CD4-positive, alpha-beta T cell treated with Interleukin-10 for 1 hour (primary cell): ENCODE data around the gene CDH4.

ENCODE experiments used
- DNase-seq: peaks from one replicate; pipeline ENCODE4 v3.0.0-alpha.2; 2020

The CDH4 gene

GRCh38 chr20:61571916-61572711, 320.1 kb downstream of the CDH4 start:
- no peak for DNase-seq

- DNase-seq, result no peak
These were observed 320.7 kb downstream of the CDH4 start for GRCh38 chr20:61572789-61573188.

- no peak for DNase-seq
These were observed 321.6 kb downstream of the CDH4 start for GRCh38 chr20:61573415-61574305.

GRCh38 chr20:61575151-61575937, 323.3 kb downstream of the CDH4 start:
- DNase-seq, result no peak

GRCh38 chr20:61576372-61576771, 324.3 kb downstream of the CDH4 start:
- no peak for DNase-seq

GRCh38 chr20:61577065-61577464, 325.0 kb downstream of the CDH4 start:
- DNase-seq, result no peak

- no peak for DNase-seq
These were observed 327.8 kb downstream of the CDH4 start for GRCh38 chr20:61579908-61580307.

- DNase-seq, result no peak
These were observed 329.1 kb downstream of the CDH4 start for GRCh38 chr20:61580958-61581824.

- no peak for DNase-seq
These were observed 329.7 kb downstream of the CDH4 start for GRCh38 chr20:61581825-61582188.

GRCh38 chr20:61582196-61582923, 330.3 kb downstream of the CDH4 start:
- no peak for DNase-seq

GRCh38 chr20:61583356-61583755, 331.3 kb downstream of the CDH4 start:
- DNase-seq, result no peak

- no peak for DNase-seq
These were observed 332.8 kb downstream of the CDH4 start for GRCh38 chr20:61584851-61585250.

- no peak for DNase-seq
These were observed 333.7 kb downstream of the CDH4 start for GRCh38 chr20:61585764-61586163.

- no peak for DNase-seq
These were observed 335.0 kb downstream of the CDH4 start for GRCh38 chr20:61587036-61587435.

GRCh38 chr20:61587681-61588289, 335.7 kb downstream of the CDH4 start:
- DNase-seq, result no peak

GRCh38 chr20:61588411-61589385, 336.6 kb downstream of the CDH4 start:
- DNase-seq, result no peak

- no peak for DNase-seq
These were observed 338.2 kb downstream of the CDH4 start for GRCh38 chr20:61590236-61590635.

GRCh38 chr20:61593516-61593915, 341.5 kb downstream of the CDH4 start:
- no peak for DNase-seq

GRCh38 chr20:61594198-61594597, 342.1 kb downstream of the CDH4 start:
- no peak for DNase-seq

- no peak for DNase-seq
These were observed 343.2 kb downstream of the CDH4 start for GRCh38 chr20:61595216-61595615.
